Activated CD8-positive, alpha-beta T cell treated with anti-CD3 and anti-CD28 coated beads, Interleukin-2, amount 10 ng/mL, durations not matched to agents 7 days and 5 days (primary cell): ENCODE data around the gene CCDC32. TPM values are rescaled to one million over a fixed set of nuclear protein-coding genes. Genes with fewer than 3 reads are reported as not detected.
A peak's percentile ranks its signal among the peaks of the same experiment; 100 is the strongest.
"Not testable (repeated sequence)": the region's sequence is repeated elsewhere in the genome, so short reads cannot be mapped to it uniquely, and the experiment has no call there.

Source experiments
- ATAC-seq: fragments of 150-1000 bp; cut with Tn5 transposase; one replicate; pipeline ENCODE4 v1.10.0; 2021; ENCODE audit warnings: moderate library complexity
- CTCF ChIA-PET: fragments of 350-600 bp; sonication (Branson Sonifier 250); formaldehyde crosslinking; loops from one replicate; lab custom pipeline; 2021; ENCODE audit warnings: antibody characterized with exemption; lab: Charles Lee
- POLR2A ChIA-PET: fragments of 350-600 bp; sonication (Branson Sonifier 250); formaldehyde crosslinking; loops from one replicate; lab custom pipeline; 2021; ENCODE audit warnings: antibody characterized with exemption; lab: Charles Lee
- DNase-seq: peaks from one replicate; pipeline ENCODE4 v3.0.0-alpha.2; 2020
- H3K27ac Mint-ChIP-seq: one replicate; pipeline ENCODE4 v1.8.0; 2021; ENCODE audit warnings: mild to moderate bottlenecking, mixed read lengths
- H3K27me3 Mint-ChIP-seq: one replicate; pipeline ENCODE4 v1.8.0; 2021; ENCODE audit warnings: low read depth, mixed read lengths
- H3K36me3 Mint-ChIP-seq: one replicate; pipeline ENCODE4 v1.8.0; 2021; ENCODE audit warnings: low read depth, mixed read lengths
- H3K4me1 Mint-ChIP-seq: one replicate; pipeline ENCODE4 v1.8.0; 2021; ENCODE audit warnings: low read depth, mixed read lengths
- H3K4me3 Mint-ChIP-seq: one replicate; pipeline ENCODE4 v1.8.0; 2021; ENCODE audit warnings: mild to moderate bottlenecking, mixed read lengths
- H3K9me3 Mint-ChIP-seq: one replicate; pipeline ENCODE4 v1.8.0; 2022; ENCODE audit warnings: mixed read lengths; ENCODE audit not compliant: insufficient read depth
- total RNA-seq, 2 experiments: library from RNA; stranded (reverse); gene quantifications; one replicate each; pipeline ENCODE4 v1.2.3, GENCODE V29; 2021

The CCDC32 gene
- total RNA-seq, 2 experiments from 2014 or later = 24.7 to 27.0 TPM

GRCh38 chr15:40593588-40594428 lies 29.0 kb upstream of the CCDC32 start, which contains the start of gene KNL1:
TSS of gene KNL1 (plus strand) at chr15:40594249. CDS start at chr15:40602932, 8,683 bp downstream.
- POLR2A ChIA-PET = interaction anchor here (1.1 to 3.9 kb wide), 4 partner anchors 13 to 139 kb away, joined by 3 to 20 read pairs (median 6); partner anchors contain the start of genes CCDC32 and RPUSD2

GRCh38 chr15:40593165-40593564 lies 28.3 kb upstream of the CCDC32 start:
- CTCF ChIA-PET = interaction anchor here (0.6 to 1.1 kb wide), 2 partner anchors 24 to 244 kb away, joined by 3 to 5 read pairs; partner anchors contain the start of gene RPUSD2
- DNase-seq = no peak
- peak overlapping the region; percentile 87 for H3K4me3 Mint-ChIP-seq

More at GRCh38 chr15:40593588-40594428, 29.0 kb upstream of the CCDC32 start, which contains the start of gene KNL1:
- peak; percentile 95 for DNase-seq
- peaks cover 2% of the 10 kb centered on the region for H3K27me3 Mint-ChIP-seq
- peak within 1 kb of the TSS; percentile 87 for H3K4me3 Mint-ChIP-seq
- H3K9me3 Mint-ChIP-seq = no peaks in the 10 kb centered on the region
- H3K36me3 Mint-ChIP-seq = peaks cover 16% of the 10 kb centered on the region
- peak within 1 kb of the TSS; percentile 99 for H3K27ac Mint-ChIP-seq
- H3K4me1 Mint-ChIP-seq = peaks cover 50% of the 10 kb centered on the region
- ATAC-seq = peak; percentile 85
- CTCF ChIA-PET = interaction anchor here (0.6 to 1.9 kb wide), 3 partner anchors 25 to 243 kb away, joined by 3 to 5 read pairs (median 5); partner anchors contain the start of genes CCDC32 and RPUSD2

GRCh38 chr15:40591389-40591788 lies 26.5 kb upstream of the CCDC32 start:
- no peak for ATAC-seq
- peaks cover 10% of the 10 kb centered on the region for H3K36me3 Mint-ChIP-seq
- no peak overlapping the region for H3K4me3 Mint-ChIP-seq
- H3K4me1 Mint-ChIP-seq = peaks cover 39% of the 10 kb centered on the region
- no peaks in the 10 kb centered on the region for H3K9me3 Mint-ChIP-seq
- H3K27me3 Mint-ChIP-seq = peaks cover 2% of the 10 kb centered on the region
- no peak for DNase-seq
- H3K27ac Mint-ChIP-seq = no peak overlapping the region
- ChIA-PET POLR2A (interaction anchor here (0.6 to 0.7 kb wide), 2 partner anchors 104 to 215 kb away, joined by 3 to 5 read pairs; partner anchors contain the start of genes RAD51 and ZFYVE19), CTCF (interaction anchor here (0.9 to 3.9 kb wide), 4 partner anchors 22 to 191 kb away, joined by 3 to 30 read pairs (median 3); partner anchors contain the start of genes CCDC32, RAD51 and RPUSD2)

More at GRCh38 chr15:40593165-40593564, 28.3 kb upstream of the CCDC32 start:
- Mint-ChIP-seq H3K27me3 (peaks cover 2% of the 10 kb centered on the region), H3K9me3 (no peaks in the 10 kb centered on the region), H3K27ac (peak overlapping the region; percentile 31), H3K36me3 (peaks cover 16% of the 10 kb centered on the region), H3K4me1 (peaks cover 50% of the 10 kb centered on the region)
- POLR2A ChIA-PET = interaction anchor here (1.1 to 3.9 kb wide), 4 partner anchors 12 to 139 kb away, joined by 3 to 20 read pairs (median 6); partner anchors contain the start of genes CCDC32 and RPUSD2
- no peak for ATAC-seq

DNA sequence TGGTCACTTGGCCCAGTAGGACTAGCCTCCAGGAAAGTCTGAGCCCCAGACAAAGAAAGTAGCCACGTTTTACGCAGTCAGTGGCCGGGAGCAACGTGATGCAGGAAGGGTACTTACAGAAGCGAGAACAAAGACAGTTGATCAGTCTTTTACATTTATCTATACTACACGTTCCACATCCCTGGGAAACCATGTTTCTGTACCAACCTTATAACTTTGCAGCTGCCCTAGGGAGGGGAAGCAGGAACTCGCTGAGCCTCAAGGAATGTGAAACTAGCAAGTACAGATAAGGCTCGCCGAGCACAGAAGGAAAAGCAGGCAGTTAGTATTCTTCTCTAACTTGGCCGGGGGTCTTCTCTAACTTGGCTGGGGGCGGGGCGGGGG lies 25.8 kb upstream of the CCDC32 start:
- no peaks in the 10 kb centered on the region for H3K9me3 Mint-ChIP-seq
- peak overlapping the region; percentile 75 for H3K27ac Mint-ChIP-seq
- ChIA-PET POLR2A (interaction anchor here (1.2 kb wide), 1 partner anchor 26 kb away, joined by 3 read pairs; no protein-coding TSS in a partner anchor), CTCF (interaction anchor here (1.0 to 3.9 kb wide), 9 partner anchors 10 to 683 kb away, joined by 3 to 30 read pairs (median 3); partner anchors contain the start of genes CCDC32, RAD51 and RPUSD2)
- ATAC-seq = no peak
- peaks cover 34% of the 10 kb centered on the region for H3K4me1 Mint-ChIP-seq
- H3K4me3 Mint-ChIP-seq = peak overlapping the region; percentile 78
- H3K36me3 Mint-ChIP-seq = peaks cover 7% of the 10 kb centered on the region
- no peak for DNase-seq
- H3K27me3 Mint-ChIP-seq = peaks cover 2% of the 10 kb centered on the region

GRCh38 chr15:40584191-40584590 lies 19.3 kb upstream of the CCDC32 start:
- H3K36me3 Mint-ChIP-seq = no peaks in the 10 kb centered on the region
- POLR2A ChIA-PET = no interaction called here
- no peak for ATAC-seq

DNA sequence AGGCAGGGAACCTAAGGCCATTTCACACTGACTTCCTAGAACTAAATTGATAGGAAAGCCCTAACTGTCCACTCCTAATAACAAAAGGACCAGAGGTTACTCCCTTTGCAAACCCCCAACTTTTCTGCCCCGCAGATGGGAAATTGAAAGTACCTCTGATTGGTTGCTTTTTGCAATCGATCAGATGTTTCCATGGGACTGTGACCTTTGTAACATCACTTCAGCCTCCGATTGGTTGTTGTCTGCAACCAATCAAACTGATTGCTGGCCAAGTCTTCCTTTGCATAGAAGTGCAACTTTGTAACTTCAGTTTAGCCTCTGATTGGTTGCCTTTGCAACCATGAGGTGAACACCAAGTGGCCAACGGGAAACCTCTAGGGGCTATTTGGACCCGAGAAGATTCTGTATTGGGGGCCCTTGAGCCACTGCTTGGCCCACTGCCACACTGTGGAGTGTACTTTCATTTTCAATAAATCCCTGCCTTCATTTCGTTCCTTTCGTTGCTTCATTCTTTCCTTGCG lies 17.9 kb upstream of the CCDC32 start:
- DNase-seq (no peak), ATAC-seq (no peak)
- Mint-ChIP-seq H3K9me3 (no peaks in the 10 kb centered on the region), H3K27ac (no peak overlapping the region), H3K36me3 (no peaks in the 10 kb centered on the region), H3K4me3 (no peak overlapping the region), H3K27me3 (peaks cover 3% of the 10 kb centered on the region), H3K4me1 (peaks cover 5% of the 10 kb centered on the region)
- CTCF ChIA-PET = no interaction called here
- POLR2A ChIA-PET = no interaction called here

More at GRCh38 chr15:40584191-40584590, 19.3 kb upstream of the CCDC32 start:
- no peak for DNase-seq
- CTCF ChIA-PET = no interaction called here
- no peak overlapping the region for H3K4me3 Mint-ChIP-seq
- peaks cover 5% of the 10 kb centered on the region for H3K4me1 Mint-ChIP-seq
- peaks cover 3% of the 10 kb centered on the region for H3K27me3 Mint-ChIP-seq
- H3K9me3 Mint-ChIP-seq = no peaks in the 10 kb centered on the region
- no peak overlapping the region for H3K27ac Mint-ChIP-seq

DNA sequence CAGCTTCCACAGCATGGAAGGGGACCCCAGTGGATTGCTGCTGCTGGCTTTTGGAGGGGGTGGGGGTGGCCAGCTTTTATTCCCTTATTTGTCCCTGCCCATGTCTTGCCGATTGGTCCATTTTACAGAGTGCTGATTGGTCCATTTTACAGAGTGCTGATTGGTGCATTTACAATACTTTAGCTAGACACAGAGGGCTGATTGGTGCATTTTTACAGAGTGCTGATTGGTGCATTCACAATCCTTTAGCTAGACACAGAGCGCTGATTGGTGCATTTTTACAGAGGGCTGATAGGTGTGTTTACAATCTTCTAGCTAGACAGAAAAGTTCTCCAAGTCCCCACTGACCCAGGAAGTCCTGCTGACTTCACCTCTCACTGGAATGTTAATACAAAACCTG lies 17.0 kb upstream of the CCDC32 start:
- not testable (repeated sequence) for H3K27ac Mint-ChIP-seq, H3K4me3 Mint-ChIP-seq, ATAC-seq, H3K4me1 Mint-ChIP-seq, H3K36me3 Mint-ChIP-seq, H3K9me3 Mint-ChIP-seq, H3K27me3 Mint-ChIP-seq, DNase-seq
- ChIA-PET CTCF (interaction anchor here (0.7 kb wide), 1 partner anchor 8 kb away, joined by 3 read pairs; no protein-coding TSS in a partner anchor), POLR2A (interaction anchor here (1.0 to 1.3 kb wide), 2 partner anchors 12 to 13 kb away, joined by 3 to 4 read pairs; partner anchors contain the start of gene RPUSD2)

GRCh38 chr15:40578892-40579291 lies 14.1 kb upstream of the CCDC32 start:
- POLR2A ChIA-PET = no interaction called here

GRCh38 chr15:40576914-40577313 lies 12.1 kb upstream of the CCDC32 start:
- H3K27ac Mint-ChIP-seq, H3K4me1 Mint-ChIP-seq, DNase-seq, POLR2A ChIA-PET, H3K9me3 Mint-ChIP-seq, H3K27me3 Mint-ChIP-seq, ATAC-seq, H3K4me3 Mint-ChIP-seq: not testable (repeated sequence)
- peaks cover 33% of the 10 kb centered on the region for H3K36me3 Mint-ChIP-seq
- CTCF ChIA-PET = interaction anchor here (1.0 to 1.1 kb wide), 2 partner anchors 9 to 11 kb away, joined by 3 to 4 read pairs; no protein-coding TSS in a partner anchor

More at GRCh38 chr15:40578892-40579291, 14.1 kb upstream of the CCDC32 start:
- Mint-ChIP-seq H3K4me3 (no peak overlapping the region), H3K4me1 (peaks cover 5% of the 10 kb centered on the region), H3K36me3 (peaks cover 19% of the 10 kb centered on the region), H3K27ac (no peak overlapping the region), H3K9me3 (no peaks in the 10 kb centered on the region), H3K27me3 (no peaks in the 10 kb centered on the region)
- ATAC-seq (no peak), DNase-seq (no peak)
- CTCF ChIA-PET = no interaction called here

GRCh38 chr15:40575113-40575512 lies 10.3 kb upstream of the CCDC32 start:
- no peak overlapping the region for H3K4me3 Mint-ChIP-seq
- H3K27me3 Mint-ChIP-seq = no peaks in the 10 kb centered on the region
- no peaks in the 10 kb centered on the region for H3K9me3 Mint-ChIP-seq
- no peak overlapping the region for H3K27ac Mint-ChIP-seq
- ChIA-PET POLR2A (no interaction called here), CTCF (interaction anchor here (0.9 kb wide), 1 partner anchor 10 kb away, joined by 3 read pairs; the partner anchor contains the start of gene CCDC32)
- peaks cover 37% of the 10 kb centered on the region for H3K36me3 Mint-ChIP-seq
- ATAC-seq = no peak
- DNase-seq = no peak
- peaks cover 16% of the 10 kb centered on the region for H3K4me1 Mint-ChIP-seq
